NK-92 (cell line): ENCODE results near the gene GSE1.

Experiments
- DNase-seq: peaks from one replicate; lab custom pipeline; 2025; ENCODE audit not compliant: unreplicated experiment; lab: John Stamatoyannopoulos, UW

The GSE1 gene

GRCh38 chr16:85605051-85605911 lies 7.8 kb upstream of the GSE1 start:
- DNase-seq = no peak

DNA sequence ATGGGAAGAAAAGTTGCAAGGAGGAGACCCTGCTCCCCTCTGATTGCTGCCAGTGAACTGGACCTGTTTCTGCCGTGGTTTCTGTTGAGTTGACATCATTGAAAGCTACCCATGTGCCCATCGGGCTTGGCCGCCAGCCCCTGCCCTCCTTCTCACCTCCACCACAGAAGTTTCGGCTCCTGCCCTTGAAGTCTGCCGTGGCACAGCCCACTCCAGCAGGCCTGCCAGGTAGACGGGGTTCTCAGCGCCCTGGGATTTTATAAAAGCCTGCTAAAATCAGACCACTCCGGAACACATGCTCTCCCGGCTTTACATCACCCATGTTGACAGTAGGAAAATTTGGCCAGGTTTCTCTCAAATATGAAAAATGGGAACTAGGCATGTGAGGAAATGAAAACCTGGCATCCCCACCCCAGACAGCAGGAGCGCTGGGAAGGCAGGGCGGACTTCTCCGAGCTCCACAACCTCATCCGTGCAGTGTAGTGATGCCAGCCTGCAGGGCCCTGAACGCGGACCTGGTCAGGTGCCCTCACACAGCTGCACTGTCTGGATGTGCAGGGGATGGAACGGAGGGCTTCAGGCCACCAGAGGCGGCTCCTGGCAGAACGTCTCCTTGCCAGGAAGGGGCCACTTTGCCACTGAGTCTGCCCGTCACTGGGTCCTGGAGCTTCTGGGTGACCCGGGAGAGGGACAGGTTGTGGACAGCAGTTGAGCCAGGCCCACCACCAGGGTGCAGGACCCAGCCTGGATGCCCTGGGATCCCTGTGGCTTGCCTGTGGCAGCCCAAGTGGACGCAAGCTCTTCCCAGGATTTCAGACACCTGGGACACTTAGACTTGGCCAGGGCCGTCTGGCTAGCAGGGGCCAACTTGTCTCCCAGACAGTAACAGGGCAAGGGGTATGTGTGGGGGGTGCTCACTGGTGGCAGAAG lies 6.9 kb upstream of the GSE1 start:
- DNase-seq = no peak

GRCh38 chr16:85606904-85607303 lies 6.2 kb upstream of the GSE1 start:
- DNase-seq = no peak

DNA sequence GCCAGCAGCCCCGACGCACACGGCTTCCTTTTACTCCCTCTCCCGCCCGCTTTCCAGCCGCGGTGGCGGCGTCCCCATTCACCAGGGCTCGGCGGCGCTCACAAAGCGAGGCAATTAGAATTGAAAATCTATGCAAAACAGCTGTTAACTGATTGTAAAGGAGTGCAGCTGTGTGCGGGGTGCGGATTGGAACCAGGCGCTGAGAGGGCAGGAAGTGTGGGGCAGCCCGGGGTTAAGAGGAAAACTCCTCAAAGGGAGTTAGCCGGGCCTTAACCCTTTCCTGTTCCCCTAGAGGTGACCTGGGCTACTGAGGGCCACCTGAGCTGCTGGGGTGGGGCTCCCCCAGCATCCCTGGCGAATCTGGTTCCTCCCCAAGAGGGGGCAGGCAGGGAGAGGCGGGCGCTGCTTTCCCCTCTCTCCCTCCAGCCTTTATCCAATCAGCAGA lies 5.8 kb upstream of the GSE1 start:
- no peak for DNase-seq

GRCh38 chr16:85607796-85608514 lies 5.2 kb upstream of the GSE1 start:
- no peak for DNase-seq

DNA sequence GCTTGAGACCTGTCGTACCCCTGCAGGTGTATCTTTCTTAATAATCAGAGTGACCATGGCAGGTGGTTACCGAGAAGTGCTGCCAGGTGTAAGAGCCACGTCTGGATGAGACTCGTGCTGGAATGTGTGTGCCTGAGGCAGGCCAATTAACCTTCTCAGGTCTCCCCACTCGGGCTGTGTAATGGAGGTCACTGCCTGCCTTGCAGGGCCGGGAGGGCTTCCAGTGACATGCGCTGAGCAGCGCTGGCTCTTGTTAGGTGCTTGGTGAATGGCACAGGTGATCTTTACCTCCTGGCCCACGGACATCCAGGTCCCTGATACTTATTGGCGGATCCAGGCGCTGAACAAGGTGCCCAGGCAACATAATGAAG lies 4.6 kb upstream of the GSE1 start:
- no peak for DNase-seq

DNA sequence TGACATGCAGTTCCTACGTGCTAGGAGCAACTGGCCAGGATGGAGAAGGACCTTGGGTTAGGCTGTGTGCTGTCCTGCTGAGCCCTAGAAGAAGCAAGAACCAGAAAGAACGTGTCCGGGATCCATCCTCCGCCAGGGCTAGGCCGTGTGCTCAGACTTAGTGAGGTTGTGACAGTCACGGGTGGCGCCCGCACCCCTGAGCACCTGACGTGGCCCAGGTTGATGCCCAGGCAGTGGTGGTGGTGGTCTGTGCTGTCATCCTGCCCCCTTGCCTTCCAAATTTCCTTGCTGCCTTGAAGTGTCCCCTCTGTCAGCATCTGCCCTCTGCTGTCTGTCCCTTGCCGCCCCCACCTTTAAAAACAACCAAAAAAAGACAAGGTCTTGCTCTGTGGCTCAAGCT lies 4.2 kb upstream of the GSE1 start:
- DNase-seq = no peak

- DNase-seq = no peak
Measured at GRCh38 chr16:85609539-85609938, 3.6 kb upstream of the GSE1 start.

- no peak for DNase-seq
Measured at GRCh38 chr16:85610059-85610445, 3.1 kb upstream of the GSE1 start.

DNA sequence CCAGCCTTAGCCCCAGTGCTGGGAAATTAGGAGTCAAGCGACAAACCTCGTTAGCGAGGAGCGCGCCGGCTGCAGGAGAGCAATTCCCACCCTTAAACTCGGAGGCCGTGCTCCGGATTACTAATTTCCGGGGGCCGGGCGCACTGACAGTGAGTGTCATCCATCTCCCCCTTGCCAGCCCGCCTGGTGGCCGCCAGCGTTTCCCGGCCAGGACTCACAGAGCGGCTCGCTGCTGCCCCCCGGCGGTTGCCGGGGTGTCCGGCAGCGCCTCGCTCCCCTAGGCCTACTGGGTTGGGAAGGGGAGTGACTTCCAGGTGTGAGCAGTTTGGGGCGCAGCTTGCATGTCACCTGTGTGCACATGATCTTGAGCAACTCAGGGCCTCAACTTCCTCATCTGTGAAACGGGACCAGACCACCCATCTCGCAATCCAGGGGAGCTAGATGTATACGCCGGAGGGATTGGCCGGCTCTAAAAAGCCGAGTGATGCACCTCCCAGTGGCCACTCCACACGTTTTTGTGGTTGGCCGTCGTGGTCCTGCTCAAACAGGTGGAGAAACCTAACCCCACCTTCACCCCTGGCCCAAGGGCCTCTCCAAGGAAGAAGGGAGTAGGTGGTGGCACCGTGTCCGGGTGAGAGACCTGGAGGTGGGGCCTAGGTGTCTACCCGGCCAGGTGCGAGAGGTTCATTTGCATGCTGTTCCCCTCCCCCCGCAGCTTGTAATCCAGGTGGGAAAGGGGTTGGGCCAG lies 2.5 kb upstream of the GSE1 start:
- no peak for DNase-seq

GRCh38 chr16:85611194-85611443 lies 2.0 kb upstream of the GSE1 start:
- DNase-seq = no peak

DNA sequence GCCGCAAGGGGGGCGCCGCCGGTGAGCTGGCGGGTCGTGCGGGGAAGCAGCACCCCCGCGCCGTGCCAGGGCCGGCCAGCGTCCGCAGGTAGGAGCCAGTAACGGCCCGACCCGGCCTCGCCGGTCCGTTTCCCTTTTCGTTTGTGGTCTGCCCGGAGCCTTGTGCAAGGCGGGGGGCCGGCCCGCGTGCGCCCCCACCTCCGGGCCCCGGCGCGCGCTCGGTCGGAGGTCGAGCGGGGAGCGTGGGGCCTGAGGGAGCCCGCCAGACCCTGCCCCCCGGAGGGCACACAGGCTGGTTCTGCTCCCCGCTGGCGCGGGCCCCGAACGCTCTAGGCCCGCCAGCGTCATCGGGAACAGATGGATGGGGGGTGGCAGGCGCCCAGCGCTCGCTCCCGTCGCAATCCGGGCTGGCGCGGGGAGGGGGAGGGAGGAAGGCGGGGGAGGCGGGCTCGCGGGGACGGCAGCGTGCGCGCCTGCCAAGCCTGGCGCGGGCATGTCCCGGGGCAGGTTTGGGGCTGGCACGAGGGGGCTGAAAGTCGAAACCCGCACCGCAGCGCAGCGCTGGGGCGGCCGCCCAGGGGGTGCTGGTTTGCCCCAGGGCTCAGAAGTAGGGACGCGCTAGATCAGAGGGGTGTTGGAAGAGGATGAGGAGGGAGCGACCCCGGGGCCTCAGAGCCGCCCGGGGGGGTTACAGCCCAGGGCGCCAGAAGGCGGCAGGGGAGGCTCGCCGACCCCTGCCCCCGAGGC lies 1.5 kb upstream of the GSE1 start:
- no peak for DNase-seq

DNA sequence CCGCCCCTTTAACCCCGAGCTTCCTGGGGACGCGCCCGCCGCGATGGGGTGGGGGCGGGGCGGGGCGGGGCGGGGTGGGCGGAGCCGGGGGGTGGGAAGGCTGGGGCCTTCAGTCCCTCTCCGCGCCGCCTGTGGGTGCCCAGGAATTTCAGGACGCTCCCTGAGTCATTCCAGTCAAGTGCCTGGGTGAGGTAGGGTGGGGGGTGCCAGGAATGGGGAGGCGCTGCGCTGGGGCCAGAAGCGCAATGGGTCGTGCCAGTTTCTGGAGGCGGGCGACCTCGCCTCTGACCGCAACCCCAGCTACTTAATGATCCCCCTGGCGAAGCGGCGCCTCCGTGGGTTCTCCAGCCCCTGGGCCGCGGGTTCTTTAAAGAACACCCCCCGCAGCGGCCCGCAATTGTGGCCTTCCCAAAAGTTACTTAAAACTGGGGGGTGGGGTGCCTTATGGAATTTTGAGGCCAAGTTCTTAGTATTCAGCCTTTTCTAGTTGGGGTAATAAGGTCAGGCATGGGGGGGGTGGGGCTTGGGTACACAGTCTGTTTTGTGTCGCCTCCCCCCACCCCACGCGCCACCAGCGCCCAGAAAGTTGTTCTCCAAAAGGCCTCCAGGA lies 826 bp upstream of the GSE1 start:
- no peak for DNase-seq

- DNase-seq = no peak
Measured at GRCh38 chr16:85613604-85614337, 649 bp downstream of the GSE1 start.

DNA sequence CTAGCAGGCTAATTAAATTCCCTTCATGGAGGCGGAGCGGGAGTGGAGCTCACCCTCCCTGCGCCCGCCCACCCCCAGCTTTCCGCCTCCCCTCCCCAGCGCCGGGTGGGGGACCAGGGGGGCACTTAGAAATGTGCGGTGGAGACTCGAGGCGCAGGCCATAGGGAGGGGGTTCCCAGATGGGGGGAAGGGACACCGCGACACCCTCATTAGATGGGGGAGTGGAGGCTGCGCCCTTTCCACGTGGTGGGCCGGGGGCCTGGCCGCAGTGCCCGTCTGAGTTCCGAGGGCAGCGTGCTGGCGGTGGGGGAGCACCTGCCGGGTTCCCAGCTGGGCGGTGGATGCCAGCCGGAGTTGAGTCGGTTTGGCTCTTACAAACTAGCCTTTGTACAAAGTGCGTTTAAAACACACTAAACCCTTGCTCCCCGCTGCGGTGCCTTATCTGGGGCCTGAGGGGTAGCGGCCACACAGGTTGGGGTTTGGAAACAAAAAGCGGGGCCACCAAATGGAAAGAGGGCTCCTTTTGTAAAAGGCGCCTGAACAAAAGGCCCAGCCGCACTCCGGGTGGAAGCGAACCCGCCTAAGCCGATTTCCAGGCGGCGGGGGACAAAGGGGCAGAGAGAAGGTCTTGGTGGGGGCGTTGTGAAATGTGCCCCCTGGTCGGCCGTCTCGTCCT lies 1.4 kb downstream of the GSE1 start:
- DNase-seq = no peak

- no peak for DNase-seq
Measured at GRCh38 chr16:85615014-85615851, 2.1 kb downstream of the GSE1 start.

- DNase-seq = no peak
Measured at GRCh38 chr16:85615852-85616606, 2.9 kb downstream of the GSE1 start.
